GM18519 (cell line): ENCODE measurements around the gene EVX2.

ENCODE experiments used
- ATAC-seq: cut with Tn5 transposase; IDR thresholded peaks from one replicate; pipeline ENCODE4 v1.9.1; 2021; ENCODE audit warnings: mild to moderate bottlenecking, moderate library complexity; ENCODE audit not compliant: unreplicated experiment, low FRiP score

The EVX2 gene

DNA sequence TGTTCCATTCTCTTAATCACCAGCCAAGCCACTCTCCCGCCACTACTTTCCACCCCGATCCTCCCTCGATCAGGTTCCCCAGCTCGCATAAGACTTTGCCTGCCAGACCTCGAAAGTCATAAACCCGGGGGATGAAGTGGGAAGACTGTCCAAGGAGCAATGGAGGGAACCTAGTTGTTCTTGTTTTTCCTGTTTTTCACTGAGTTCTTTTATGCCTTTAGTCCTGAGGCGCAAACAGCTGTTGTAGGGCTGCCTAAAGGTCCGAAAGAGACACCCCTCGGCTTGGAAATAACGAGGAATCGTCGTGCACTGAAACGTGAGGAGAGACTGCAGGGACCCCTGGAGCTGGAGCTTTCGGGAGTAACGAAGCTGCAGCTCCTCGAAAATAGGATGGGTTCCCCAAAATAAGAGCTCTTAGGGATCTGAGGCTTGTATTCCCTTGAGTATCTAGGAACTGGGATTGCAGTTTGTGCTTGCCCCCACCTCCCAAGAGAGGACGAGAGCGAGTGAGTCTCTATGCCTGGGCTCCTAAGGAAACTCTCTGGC, 14.1 kb upstream of the EVX2 start:
- no peak for ATAC-seq

DNA sequence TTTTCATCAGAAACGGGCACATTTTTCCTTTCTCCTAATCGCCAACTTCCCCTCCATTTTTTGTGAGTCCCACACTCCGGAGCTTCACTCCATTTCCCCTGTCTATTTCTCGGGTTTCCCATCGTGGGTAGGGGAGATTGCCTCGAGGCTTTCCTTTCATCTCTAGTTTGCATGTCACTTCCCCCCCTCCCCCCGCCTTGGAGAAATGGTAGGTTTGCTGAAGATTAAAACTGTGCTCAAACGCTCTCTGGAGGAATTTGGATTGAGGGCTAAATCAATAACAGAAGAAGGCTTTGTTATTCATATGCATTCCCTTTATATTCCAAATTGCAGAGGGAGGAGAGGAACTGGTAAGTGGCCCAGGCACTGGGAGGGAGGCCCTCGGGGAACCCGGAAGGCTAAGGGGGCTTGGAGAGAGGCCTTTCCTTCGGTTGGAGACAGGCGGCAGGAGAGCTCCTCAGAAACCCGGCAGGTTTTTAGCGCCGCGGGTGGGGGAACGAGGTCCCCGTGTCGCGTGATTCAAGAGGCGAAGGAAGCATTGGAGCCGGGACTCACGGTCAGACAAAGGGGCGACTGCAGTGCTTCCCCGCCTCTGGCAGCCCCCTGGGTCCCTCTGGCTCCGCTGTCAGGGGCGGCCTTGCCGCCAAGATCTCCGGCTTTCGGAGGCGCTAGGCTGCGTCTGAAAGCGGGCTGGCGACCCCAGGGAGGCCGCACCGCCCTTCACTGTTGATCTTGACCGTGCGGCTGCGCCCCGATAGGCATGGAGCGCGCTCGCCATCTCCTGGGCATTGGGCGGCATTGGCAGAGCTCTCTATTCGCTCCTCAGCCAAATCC, 13.4 kb upstream of the EVX2 start:
- ATAC-seq, result peak; percentile 85

DNA sequence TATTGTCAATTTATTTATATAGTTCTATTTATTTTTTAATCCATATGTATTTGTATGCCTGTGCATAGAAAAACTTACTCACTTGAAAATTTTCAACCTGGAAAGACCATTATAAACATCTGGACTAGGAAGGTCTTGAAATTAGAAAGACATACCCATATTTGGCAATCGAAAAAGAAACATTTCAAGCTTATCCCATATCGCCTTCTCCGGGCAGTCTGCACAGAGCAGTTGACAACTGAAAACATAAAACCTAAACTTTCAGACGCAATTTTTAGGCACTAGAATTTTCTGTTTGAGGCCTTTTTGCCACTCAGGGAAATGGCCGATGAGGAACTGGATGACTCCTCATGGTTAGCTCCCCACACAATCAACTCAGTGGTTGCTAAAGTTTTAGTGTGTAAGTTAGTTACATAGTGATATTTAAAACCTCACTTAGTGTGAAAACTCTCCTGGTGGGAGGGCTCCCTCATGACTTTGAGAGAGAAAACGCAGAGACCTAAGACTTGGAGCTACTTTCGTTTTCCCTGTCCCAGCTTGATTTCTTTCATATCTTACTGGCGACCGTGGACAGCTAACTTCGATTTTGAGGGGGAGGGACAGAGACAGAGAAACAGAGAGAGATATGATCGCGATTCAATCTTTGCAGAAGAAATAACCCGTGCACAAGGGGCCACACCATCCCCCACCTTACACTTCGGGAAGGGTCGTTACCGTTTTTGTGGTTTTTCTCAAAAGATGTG, 12.7 kb upstream of the EVX2 start:
- ATAC-seq, result no peak

DNA sequence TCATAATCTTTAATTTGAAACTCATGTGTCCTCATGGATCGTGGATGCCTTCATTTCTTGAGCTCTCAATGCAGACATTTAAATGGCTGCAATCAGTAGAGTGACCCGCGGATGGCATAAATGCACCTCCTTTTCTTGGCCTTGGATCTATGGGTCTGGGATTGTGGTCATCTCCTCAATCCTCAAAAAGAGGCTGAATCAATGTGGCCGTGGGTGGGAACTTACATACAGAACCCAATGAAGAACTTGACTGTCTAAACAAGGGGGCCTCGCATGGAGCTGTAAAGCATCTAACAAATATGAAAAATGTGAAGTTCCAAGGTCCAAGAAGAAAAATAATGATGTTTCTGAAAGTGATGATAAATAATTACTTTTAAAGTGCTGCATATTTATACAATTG, 11.7 kb upstream of the EVX2 start:
- no peak for ATAC-seq

DNA sequence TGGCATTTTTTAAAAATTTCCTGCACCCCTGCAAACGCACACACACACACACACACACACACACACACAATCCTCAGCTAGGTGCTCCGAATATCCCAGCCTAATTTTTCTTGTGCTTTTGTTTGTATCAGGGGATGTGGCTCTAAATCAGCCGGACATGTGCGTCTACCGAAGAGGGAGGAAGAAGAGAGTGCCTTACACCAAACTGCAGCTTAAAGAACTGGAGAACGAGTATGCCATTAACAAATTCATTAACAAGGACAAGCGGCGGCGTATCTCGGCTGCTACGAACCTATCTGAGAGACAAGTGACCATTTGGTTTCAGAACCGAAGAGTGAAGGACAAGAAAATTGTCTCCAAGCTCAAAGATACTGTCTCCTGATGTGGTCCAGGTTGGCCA, 10.6 kb upstream of the EVX2 start:
- no peak for ATAC-seq

DNA sequence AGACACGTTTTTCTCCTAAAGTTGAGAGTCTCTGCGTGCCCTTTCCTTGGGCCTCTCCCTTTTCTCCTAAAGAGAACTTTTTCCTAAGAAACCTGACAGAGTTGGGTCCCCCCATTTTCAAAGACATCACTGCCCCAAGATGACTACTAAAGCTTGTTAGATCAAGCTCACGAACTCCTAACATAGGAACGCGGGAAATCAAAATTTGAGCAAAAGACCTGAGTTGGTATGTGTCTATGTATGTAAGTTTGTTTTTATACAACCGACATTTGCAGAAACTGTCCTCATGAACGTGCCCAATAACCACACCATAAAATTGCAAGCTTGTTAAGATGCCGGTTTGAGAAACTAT, 10.1 kb upstream of the EVX2 start:
- no peak for ATAC-seq

DNA sequence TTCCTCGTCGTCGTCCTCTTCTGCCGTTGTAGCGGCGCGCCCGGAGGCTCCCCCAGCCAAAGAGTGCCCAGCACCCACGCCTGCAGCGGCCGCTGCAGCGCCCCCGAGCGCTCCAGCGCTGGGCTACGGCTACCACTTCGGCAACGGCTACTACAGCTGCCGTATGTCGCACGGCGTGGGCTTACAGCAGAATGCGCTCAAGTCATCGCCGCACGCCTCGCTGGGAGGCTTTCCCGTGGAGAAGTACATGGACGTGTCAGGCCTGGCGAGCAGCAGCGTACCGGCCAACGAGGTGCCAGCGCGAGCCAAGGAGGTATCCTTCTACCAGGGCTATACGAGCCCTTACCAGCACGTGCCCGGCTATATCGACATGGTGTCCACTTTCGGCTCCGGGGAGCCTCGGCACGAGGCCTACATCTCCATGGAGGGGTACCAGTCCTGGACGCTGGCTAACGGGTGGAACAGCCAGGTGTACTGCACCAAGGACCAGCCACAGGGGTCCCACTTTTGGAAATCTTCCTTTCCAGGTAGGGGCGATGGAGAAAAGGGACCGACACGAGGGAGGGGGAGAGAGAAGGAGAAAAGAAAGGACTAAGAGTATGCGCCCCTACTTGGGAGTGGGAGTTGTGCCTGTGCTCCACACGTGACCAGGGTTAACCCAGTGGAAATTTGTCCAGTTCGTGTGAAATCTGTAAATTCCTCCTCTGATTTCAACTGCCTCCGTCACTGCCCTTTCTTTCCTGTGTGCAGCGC, 9.6 kb upstream of the EVX2 start:
- ATAC-seq, result no peak

DNA sequence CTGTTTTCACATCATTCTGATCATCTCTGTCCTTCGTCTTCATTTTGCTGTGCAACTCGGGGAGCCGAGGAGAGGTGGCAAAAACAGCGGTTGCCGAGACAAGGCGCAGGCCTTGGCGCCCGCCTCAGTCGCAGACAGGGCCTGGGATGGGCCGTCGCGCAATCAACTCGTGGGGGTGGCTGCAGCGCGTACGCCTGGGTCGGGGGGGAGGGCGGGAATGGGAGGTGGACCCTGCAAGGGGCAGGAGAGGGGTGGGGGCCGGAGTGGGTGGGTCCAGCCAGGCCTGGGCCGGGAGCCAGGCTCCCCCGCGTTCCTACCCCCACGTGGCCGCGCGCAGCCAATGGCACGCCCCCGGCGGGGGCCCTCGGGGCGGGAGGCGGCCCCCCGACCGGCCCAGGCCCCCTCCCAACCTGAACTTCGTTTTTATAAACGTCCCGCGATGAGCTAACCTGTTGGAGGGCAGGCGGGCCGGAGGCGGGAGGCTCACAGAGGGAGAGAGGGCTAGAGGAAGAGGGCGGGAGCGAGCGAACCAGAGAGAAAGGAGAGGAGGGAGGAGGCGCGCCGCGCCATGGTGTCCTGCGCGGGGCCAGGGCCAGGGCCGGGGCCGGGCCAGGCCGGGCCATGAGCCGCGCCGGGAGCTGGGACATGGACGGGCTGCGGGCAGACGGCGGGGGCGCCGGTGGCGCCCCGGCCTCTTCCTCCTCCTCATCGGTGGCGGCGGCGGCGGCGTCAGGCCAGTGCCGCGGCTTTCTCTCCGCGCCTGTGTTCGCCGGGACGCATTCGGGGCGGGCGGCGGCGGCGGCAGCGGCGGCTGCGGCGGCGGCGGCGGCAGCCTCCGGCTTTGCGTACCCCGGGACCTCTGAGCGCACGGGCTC, 8.7 kb upstream of the EVX2 start, which contains the start of gene HOXD13:
TSS of gene HOXD13 (plus strand) at position 452 of the 875 bp plus-strand sequence. CDS start at position 622, 170 bp downstream.
- ATAC-seq, result no peak

DNA sequence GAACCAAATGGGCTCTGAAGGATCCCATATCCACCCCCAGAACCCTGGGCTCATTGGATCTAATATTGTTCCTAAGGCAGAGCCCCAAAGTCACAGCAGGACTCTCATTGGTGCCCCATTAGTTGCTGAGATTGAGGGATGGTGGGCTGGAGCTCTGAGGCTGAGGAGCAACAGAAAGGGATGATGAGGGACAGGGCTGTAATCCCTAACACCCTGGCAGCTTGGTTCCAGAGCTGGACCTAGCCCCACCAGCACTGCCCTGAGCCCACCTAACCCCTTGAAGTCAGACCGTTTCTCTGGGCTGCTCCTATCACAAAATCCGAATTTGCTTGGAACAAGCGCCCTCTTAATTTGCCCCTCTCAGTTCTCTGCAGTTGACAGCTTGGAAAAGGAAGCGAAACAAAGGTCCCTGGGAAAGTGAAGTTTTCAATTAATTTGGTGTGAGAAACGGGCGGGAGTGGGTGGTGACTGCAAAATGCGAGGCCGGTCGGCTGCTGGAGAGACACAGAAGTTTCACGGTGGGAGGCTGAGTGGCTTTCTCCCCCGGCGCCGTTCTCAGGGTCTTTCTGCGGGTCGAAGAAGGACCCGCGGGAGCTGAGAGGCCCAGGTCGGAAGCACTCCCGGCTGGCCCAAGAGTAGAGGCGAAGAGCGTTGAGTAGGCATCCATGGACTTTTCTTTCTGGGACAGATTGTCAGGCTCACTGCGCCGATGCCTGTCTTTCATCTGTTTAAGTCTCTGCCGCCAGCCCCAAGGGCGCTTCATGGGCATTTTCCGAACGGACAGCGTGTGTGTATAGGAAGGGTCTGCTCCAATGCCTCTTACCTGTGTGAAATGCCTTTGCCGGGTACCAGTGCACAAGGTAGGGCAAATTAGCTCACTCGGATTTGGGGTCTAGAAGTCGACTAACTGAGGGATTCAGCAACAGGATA, 7.8 kb upstream of the EVX2 start:
- ATAC-seq, result no peak

DNA sequence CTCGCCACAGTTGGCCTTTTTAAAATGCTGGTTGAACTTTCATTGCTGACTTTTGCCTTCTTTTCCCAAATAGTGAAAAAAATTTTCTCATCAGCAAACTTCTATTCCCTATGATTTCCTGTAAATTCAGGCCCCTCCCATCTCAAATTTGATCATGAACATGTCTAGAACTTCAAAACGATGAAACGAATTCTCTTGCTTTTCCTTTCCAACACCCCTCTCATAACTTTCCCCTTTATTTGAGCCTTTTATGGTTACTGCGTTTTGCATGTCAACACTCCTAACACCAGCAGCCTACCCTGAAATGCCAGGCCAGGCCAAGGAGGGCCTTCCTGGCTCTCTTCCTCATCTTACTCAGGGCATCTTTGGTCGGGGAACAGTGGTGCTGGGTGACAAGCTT, 7.1 kb upstream of the EVX2 start:
- ATAC-seq, result no peak

DNA sequence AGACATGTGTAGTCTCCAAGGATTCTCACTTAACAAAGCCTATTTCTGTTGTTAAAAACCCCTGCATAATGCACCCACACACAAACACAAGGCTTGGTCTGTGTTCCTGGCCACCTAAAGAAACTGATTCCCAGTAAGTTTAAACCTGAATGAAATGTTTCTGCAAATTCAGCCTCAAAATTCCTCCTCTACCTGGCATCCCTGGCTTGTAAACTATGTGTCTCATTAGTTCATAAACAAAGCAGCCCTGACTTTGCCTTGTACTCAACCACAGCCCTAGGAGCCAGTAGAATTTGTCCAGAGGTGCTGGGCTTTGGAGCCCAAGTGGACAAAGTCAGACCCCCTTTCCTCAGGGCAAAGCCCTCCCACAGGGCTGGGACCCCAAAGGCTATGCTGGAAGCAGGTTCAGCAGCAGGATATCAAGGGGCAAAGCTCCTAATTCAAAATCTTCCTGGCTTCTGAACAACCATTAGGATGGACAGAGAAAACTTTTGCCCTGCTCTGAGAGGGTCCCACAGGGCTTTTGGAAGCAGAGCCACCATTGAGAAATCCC, 6.2 kb upstream of the EVX2 start:
- ATAC-seq, result no peak

DNA sequence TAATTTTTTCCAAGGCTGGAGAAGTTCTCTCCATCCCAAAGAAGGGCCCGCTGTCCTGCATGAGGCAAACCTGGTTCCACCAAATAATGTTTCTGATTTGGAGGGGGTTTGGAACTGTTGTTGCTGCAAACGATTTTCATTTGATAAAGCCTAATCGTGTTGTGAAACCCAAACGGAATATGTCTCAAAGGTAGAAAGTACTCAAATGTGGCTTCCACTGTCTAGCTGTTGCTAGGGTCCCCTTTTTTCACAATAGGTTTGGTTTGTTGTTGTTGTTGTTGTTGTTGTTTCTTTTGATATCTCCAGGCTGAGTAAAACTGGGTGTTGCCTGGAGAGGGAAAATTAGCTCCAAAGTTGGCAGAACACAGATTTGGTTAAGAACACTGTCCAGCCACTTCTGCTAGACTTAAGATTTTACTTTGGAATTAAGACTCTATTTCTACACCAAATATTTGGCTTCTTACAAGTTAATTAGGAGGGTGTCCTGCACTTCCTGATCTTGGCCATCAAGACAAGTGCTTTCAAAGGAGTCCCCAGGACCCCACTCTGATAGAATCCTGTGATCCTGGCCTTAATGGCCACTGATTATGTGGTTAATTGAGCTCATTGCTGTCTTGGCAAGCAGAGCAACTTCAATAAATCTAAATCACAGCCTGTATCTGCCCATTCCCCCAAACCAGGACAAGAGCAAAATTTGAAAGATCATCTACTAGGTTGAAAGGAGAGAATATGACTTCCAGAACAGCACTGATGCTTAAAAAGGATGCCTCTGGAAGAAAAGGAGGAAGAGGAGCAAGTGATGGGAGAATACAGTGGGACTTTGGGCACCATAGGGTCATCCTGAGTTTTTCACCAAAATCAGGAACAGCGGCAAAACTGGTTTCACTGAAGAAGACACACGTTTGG, 5.4 kb upstream of the EVX2 start:
- no peak for ATAC-seq

DNA sequence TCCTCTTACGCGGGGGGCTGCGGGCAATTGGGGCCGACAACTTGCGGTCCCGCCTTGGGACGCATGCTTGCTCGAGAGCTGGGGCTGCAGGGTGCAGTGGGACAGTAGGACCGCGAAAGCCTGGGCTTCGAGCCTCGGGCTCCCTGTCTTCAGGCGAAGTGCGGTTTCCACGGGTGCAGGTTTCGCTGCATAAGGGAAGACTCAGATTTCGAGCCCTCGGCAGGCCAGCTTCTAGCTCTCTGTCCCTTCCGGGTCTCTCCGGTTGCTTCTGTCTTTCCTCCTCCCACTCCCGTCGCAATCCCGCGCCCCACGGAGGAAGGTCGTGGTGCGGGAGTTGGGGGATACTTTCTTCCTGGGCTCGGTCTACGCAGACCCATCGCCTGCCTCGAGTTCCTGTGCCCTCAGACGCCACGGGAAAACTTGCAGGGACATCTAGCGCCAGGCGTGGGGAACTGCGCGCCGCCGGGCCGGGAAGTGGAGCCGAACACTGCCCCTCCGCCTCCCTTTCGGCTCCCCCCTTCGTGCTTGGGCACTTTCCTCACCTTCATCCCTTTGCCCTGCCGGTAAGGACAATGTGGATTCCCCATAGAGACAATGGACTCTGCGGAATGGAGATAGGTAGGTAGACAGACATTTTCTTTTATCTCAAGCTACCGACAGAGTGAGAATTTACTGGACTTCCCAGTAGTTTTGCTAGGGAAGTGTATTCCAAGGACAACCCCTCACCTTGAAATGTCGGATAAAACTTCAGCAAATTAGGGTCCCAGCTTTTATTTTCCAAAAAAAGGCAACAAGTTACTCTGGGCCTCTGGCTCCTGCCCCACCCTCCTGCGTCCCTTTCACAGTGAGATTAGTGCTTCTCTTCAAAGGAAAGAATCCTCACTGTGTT, 4.5 kb upstream of the EVX2 start:
- ATAC-seq, result no peak

DNA sequence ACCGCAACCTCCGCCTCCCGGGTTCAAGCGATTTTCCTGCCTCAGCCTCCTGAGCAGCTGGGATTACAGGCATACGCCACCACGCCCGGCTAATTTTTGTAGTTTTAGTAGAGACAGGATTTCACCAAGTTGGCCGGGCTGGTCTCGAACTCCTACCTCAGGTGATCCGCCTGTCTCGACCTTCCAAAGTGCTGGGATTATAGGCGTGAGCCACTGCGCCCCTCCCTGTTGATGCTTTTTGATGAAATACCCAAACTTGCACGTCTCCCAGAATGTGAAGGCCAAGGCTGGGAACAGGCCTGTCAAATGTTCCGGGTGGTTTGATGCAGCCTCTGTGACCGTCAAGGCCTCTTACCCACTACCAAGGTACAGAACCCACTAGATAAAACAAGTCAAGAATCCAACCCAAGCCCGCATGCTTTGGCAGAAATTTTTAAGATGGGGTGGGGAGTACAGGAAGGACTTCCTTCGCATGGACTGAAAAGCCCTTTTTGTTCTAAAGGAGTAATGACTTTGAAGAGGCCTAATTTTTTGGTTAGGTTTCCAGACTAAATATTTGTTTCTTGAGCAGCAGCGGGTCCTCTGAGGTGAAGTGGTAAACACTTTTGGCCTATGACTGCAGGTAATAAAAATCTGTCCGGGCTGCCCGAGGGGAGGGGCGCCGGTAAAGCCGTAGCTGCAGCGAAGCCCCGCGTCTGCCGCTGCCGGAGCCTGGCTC, 3.7 kb upstream of the EVX2 start:
- no peak for ATAC-seq

DNA sequence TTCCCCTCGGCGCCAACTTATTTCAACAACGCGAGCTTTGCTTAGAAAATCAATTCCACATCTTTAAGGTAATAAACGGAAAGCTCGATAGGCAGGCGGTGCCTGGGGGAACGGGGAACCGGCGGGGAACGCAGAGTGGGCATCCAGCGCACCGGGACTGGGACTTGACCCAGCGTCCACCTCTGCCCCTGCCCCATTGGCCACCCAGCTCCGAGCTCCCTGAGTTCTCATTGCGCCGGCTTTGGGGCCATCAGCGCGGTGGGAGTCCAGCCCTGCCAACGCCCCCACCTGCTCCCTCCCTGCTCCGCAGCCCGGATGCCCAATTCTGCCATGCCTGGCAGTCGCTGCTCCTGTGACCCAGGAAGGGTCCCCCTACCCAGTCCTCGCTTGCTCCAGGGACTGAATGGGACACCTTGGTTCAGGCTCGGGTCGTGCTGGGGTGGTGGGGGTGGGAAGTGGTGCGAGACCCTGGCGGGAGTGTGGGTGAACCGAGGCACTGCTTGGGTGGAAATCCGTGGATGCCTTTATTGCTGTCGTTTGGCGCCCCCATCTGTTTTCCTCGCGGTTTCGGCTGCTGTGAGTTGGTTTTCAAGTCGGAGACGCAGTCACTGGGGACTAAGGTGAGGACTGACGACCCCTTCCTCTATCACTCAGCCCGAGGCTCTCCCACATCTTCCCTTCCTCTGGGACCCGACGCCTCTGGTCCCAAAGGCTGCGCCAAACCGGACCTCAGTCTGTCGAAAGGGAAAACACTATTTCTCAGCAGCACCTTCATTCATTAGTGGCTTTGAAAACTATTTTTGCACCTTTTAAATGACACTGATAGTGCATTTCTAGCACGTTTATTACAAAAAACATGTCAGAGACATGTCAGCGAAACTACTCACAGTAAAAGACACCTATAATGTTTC, 2.4 kb upstream of the EVX2 start:
- ATAC-seq, result no peak
